MM.1S (cell line): ENCODE data around the gene DCHS2.

ENCODE experiments used
- EZH2 ChIP-seq: fragments of 300-600 bp; sonication (generic); optimal IDR thresholded peaks from 2 replicates; pipeline ENCODE3; 2017; ENCODE audit warnings: low read depth, mild to moderate bottlenecking, antibody characterized with exemption, low read length, mixed read lengths
- TF ChIP-seq, protein P1 (sequence below): fragments of 300-600 bp; sonication (generic); IDR thresholded peaks from 2 replicates; pipeline ENCODE4 v1.5.1; 2016; ENCODE audit warnings: antibody characterized with exemption, low read length, mixed read lengths

- TF ChIP-seq, protein P1, sequence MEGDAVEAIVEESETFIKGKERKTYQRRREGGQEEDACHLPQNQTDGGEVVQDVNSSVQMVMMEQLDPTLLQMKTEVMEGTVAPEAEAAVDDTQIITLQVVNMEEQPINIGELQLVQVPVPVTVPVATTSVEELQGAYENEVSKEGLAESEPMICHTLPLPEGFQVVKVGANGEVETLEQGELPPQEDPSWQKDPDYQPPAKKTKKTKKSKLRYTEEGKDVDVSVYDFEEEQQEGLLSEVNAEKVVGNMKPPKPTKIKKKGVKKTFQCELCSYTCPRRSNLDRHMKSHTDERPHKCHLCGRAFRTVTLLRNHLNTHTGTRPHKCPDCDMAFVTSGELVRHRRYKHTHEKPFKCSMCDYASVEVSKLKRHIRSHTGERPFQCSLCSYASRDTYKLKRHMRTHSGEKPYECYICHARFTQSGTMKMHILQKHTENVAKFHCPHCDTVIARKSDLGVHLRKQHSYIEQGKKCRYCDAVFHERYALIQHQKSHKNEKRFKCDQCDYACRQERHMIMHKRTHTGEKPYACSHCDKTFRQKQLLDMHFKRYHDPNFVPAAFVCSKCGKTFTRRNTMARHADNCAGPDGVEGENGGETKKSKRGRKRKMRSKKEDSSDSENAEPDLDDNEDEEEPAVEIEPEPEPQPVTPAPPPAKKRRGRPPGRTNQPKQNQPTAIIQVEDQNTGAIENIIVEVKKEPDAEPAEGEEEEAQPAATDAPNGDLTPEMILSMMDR: no peak
- TF ChIP-seq EZH2: no peak
These were observed 161.7 kb downstream of the DCHS2 start for GRCh38 chr4:154329939-154330338.
